Fibroblast of peridontal ligament (primary cell): ENCODE data around the gene APC2.
"Not testable (repeated sequence)": the region's sequence is repeated elsewhere in the genome, so short reads cannot be mapped to it uniquely, and the experiment has no call there.

Experiments
- DNase-seq: peaks from one replicate; pipeline ENCODE4 v3.0.0-alpha.2; 2010; ENCODE audit errors: extremely low read depth

Gene APC2

GRCh38 chr19:1428738-1429391 is 21.1 kb upstream of the APC2 start:
- no peak for DNase-seq

GRCh38 chr19:1429750-1430149 is 20.2 kb upstream of the APC2 start:
- DNase-seq: no peak

- DNase-seq: no peak
Observed at GRCh38 chr19:1430246-1430645, 19.7 kb upstream of the APC2 start.

GRCh38 chr19:1431759-1432506 is 18.0 kb upstream of the APC2 start:
- no peak for DNase-seq

GRCh38 chr19:1432507-1432887 is 17.4 kb upstream of the APC2 start:
- no peak for DNase-seq

- DNase-seq: no peak
Observed at GRCh38 chr19:1433119-1434039, 16.5 kb upstream of the APC2 start.

GRCh38 chr19:1434040-1434366 is 15.9 kb upstream of the APC2 start:
- DNase-seq: no peak

- DNase-seq: no peak
Observed at GRCh38 chr19:1434577-1435060, 15.3 kb upstream of the APC2 start.

GRCh38 chr19:1435378-1435989 is 14.4 kb upstream of the APC2 start:
- no peak for DNase-seq

- no peak for DNase-seq
Observed at GRCh38 chr19:1437609-1438008, 12.3 kb upstream of the APC2 start.

- peak; percentile 95 for DNase-seq
Observed at GRCh38 chr19:1438035-1438932, 11.6 kb upstream of the APC2 start, which contains the start of gene RPS15. TSS of gene RPS15 (plus strand) at chr19:1438396. CDS start at chr19:1438426, 30 bp downstream.

GRCh38 chr19:1438933-1439354 is 11.0 kb upstream of the APC2 start:
- DNase-seq: no peak

GRCh38 chr19:1439525-1440417 is 10.2 kb upstream of the APC2 start:
- DNase-seq: not testable (repeated sequence)

GRCh38 chr19:1440418-1440801 is 9.5 kb upstream of the APC2 start:
- no peak for DNase-seq

GRCh38 chr19:1441022-1441426 is 8.9 kb upstream of the APC2 start:
- no peak for DNase-seq

- DNase-seq: no peak
Observed at GRCh38 chr19:1441677-1442438, 8.1 kb upstream of the APC2 start.

GRCh38 chr19:1445185-1445931 is 4.6 kb upstream of the APC2 start:
- peak; percentile 18 for DNase-seq
